GM12875 (cell line): ENCODE measurements around the gene CNTN4.

ENCODE experiments used
- H3K4me3 ChIP-seq: one replicate; pipeline ENCODE4 v1.5.1; 2011; ENCODE audit warnings: low read depth, low read length, control low read depth
- TF ChIP-seq, protein P1 (sequence below): IDR thresholded peaks from 2 replicates; pipeline ENCODE4 v1.5.1; 2011; ENCODE audit warnings: low read depth, mild to moderate bottlenecking, control low read depth, inconsistent platforms, low read length, moderate library complexity, borderline replicate concordance; ENCODE audit not compliant: insufficient read depth

The CNTN4 gene

DNA sequence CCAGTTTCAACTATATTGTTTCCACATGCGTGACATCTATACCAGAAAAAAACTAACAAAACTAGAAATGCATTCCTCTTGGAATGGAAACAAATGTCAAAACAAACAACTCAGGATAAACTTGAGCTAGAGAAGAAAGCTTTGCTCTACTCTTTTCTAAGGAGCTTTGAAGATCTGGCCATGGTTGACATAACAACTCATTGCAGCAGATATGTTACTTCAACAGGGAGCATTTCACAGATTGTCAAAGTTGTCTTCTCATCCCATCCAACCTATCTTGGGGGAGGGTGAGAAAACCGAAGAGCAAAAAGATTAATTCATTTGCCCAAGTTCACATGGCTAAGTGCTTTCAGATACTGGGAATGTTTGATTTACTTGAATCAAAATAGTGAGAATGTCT is 484.4 kb downstream of the CNTN4 start:
- no peak overlapping the region for H3K4me3 ChIP-seq
- TF ChIP-seq, protein P1, sequence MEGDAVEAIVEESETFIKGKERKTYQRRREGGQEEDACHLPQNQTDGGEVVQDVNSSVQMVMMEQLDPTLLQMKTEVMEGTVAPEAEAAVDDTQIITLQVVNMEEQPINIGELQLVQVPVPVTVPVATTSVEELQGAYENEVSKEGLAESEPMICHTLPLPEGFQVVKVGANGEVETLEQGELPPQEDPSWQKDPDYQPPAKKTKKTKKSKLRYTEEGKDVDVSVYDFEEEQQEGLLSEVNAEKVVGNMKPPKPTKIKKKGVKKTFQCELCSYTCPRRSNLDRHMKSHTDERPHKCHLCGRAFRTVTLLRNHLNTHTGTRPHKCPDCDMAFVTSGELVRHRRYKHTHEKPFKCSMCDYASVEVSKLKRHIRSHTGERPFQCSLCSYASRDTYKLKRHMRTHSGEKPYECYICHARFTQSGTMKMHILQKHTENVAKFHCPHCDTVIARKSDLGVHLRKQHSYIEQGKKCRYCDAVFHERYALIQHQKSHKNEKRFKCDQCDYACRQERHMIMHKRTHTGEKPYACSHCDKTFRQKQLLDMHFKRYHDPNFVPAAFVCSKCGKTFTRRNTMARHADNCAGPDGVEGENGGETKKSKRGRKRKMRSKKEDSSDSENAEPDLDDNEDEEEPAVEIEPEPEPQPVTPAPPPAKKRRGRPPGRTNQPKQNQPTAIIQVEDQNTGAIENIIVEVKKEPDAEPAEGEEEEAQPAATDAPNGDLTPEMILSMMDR, result no peak

DNA sequence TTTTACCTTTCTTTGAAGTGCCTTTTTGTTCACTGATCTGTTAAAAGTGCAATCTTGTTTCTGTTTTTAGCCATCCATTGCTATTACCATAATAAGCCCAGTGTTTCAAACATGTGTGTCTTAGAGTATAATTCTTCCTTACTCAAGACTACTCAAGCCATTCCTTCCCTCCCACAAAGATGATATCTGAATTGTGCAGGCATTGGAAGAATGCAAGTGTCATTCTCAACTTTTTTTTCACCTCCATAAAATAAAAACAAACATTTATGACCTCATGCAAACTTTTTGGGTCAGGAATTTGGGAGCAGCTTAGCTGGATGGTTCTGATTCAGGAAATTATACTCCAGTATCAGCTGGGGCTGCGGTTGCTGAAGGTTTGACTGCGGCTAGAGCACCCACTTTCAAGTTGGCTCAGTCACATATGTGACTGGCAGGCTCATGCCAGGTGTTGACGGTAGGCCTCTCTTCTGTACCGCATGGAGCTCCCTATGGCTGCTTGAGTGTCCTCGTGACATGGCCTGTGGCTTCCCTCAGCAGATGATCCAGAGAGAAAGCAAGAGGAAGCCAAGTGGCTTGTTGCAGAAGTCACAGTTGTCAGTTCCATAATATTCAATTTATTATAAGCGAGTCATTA is 490.8 kb downstream of the CNTN4 start:
- TF ChIP-seq, protein P1, result no peak
- H3K4me3 ChIP-seq, result no peak overlapping the region

DNA sequence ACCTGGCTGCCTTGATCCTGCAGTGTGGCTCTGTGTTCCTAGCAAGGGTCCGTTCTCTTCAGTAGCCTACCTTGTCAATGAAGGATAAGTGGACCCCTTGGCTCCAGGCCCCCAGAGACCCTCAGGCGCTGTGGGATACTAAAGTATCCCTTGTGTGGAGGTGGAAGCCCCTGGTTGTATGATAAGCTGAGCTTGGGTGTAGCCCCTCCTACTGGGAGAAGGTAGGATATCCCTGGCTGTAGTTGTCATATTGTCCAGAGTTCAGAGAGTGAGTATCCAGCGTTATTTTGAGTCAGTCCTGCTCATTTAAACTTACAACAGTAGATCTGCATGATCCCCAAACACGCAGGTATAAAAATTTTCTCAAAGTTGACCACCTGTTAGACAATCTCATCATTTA is 496.8 kb downstream of the CNTN4 start:
- TF ChIP-seq, protein P1, result no peak
- no peak overlapping the region for H3K4me3 ChIP-seq

DNA sequence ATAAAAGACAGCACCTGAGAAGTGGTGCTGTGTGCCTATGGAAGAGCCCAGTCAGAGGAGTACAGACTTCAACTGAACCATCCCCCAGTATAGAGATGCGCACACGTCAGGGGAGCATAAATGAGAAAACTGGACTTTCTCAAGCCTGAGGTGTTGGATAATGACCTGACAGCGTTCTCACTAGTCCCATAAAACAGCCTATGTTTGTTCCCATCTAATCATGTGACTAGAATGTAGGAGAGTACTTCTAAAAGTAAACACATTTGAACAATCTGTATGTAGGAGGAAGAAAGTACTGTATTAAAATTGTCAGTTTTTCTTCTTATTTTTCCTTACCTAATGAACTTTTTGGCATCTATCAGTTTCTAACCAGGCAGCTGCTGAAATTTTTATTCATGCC is 498.9 kb downstream of the CNTN4 start:
- TF ChIP-seq, protein P1, result no peak
- H3K4me3 ChIP-seq, result no peak overlapping the region

DNA sequence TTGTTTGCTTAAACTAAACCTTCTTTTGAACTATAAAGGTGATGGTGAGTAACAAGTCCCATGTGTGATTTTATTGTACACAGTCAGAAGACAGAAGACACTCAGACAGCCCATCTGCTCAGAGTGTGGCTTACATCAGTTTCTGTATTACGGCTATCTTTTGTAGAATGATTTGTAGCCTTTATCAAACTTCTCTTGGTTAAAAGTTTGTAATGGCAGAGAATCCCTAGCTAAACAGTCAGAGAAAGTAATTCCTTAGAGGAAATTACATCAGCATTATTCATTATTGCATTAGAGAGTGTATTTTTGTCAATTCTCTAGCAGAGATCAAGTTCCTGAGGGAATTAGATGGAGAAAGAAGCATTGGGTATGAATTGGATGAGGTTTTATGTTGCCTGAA is 500.8 kb downstream of the CNTN4 start:
- TF ChIP-seq, protein P1, result no peak
- H3K4me3 ChIP-seq, result no peak overlapping the region

DNA sequence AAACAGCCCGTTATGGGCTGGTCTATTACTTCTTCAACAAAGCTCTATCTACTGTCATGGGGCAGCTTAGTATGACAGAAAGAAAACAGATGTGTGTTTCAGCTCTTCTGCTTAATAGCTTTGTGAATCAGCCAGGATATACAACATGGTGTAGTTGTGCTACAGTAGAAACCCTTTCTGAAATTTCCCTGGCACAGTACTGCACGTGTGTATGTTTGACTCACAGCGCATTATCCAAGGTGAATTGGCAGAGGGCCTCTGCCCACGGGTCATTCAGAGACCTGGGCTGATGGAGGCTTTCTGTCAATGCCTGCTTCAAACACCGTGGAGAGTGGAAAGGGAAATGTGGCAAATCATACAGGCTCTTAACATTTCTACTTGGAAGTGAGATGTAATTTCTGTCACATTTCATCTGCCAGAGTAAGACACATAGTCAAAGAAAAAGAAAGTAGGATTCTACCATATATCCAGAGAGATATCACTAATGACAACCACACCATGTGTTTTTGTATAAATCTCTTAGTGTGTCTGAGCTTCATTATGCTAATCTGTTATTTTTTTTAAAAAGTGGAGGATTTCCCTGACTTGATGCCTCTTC is 505.1 kb downstream of the CNTN4 start:
- TF ChIP-seq, protein P1, result no peak
- H3K4me3 ChIP-seq, result no peak overlapping the region

DNA sequence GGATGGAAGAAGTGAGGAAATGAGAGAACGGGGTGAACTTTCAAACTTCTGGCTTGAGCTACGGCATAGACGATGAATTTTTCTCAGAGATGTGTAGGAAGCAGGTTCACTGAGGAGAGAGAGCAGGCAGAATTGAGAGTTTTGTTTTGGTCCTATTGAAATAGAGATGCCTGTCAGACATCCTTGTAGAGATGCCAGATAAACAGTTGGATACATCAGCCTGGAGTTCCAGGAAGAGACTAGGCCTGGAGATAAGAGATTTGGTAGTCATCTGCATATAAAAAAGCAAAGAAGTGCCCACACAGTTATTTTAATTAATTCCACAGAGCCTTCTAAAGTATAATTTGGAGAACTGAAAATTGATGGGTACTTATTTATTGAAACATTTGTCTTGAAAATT is 515.9 kb downstream of the CNTN4 start:
- TF ChIP-seq, protein P1, result no peak
- H3K4me3 ChIP-seq, result no peak overlapping the region
